ENCODE results near the gene ANKS1A.

DNA sequence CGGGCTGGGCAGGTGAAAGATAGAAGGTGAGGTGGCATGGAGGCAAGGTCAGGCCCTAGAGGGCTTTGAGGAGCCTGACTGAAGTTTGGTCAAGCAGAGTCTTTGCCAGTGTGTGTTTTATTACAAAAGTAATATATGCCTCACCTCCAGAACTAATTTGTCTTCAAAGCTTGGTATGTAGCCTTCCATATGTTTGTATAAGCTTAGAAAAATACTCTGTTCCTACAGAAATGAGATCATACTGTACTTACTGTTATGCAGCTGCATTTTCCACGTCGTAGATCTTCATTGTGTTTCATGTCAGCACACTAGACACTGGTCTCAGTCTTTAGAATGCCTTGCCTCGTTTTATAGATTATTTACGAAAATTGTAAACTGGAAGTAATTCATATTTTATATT is 61.8 kb downstream of the ANKS1A start:
- TF ChIP-seq, protein P1, sequence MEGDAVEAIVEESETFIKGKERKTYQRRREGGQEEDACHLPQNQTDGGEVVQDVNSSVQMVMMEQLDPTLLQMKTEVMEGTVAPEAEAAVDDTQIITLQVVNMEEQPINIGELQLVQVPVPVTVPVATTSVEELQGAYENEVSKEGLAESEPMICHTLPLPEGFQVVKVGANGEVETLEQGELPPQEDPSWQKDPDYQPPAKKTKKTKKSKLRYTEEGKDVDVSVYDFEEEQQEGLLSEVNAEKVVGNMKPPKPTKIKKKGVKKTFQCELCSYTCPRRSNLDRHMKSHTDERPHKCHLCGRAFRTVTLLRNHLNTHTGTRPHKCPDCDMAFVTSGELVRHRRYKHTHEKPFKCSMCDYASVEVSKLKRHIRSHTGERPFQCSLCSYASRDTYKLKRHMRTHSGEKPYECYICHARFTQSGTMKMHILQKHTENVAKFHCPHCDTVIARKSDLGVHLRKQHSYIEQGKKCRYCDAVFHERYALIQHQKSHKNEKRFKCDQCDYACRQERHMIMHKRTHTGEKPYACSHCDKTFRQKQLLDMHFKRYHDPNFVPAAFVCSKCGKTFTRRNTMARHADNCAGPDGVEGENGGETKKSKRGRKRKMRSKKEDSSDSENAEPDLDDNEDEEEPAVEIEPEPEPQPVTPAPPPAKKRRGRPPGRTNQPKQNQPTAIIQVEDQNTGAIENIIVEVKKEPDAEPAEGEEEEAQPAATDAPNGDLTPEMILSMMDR (IDR thresholded peaks at IDR 0.05), result no peak
- TF ChIP-seq EZH2 (IDR thresholded peaks at IDR 0.05), result no peak
- TF ChIP-seq EZH2phosphoT487 (IDR thresholded peaks at IDR 0.05), result no peak

Measured in neural progenitor cell (in vitro differentiated cells).